HFFc6 (cell line): Measurements from ENCODE around the gene BZW2. TPM values are rescaled to one million over a fixed set of nuclear protein-coding genes. Genes with fewer than 3 reads are reported as not detected.

Experiments
- DNase-seq: peaks from one replicate; pipeline ENCODE4 v3.0.0-alpha.2; 2018
- H3K27ac Mint-ChIP-seq: 2 replicates; pipeline ENCODE4 v1.8.0; 2020; ENCODE audit warnings: mild to moderate bottlenecking, mixed read lengths
- H3K27me3 Mint-ChIP-seq: 2 replicates; pipeline ENCODE4 v1.8.0; 2021; ENCODE audit warnings: mild to moderate bottlenecking, moderate library complexity, mixed read lengths; ENCODE audit not compliant: insufficient read depth
- H3K36me3 Mint-ChIP-seq: 2 replicates; pipeline ENCODE4 v1.8.0; 2021; ENCODE audit warnings: low read depth, mixed read lengths
- H3K4me1 Mint-ChIP-seq: 2 replicates; pipeline ENCODE4 v1.8.0; 2020; ENCODE audit warnings: low read depth, mixed read lengths
- H3K4me3 Mint-ChIP-seq: 2 replicates; pipeline ENCODE4 v1.8.0; 2020; ENCODE audit warnings: mild to moderate bottlenecking, moderate library complexity, mixed read lengths
- H3K9me3 Mint-ChIP-seq: 2 replicates; pipeline ENCODE4 v1.8.0; 2020; ENCODE audit warnings: mild to moderate bottlenecking, mixed read lengths
- total RNA-seq, 6 experiments: library from RNA; stranded (reverse); fragmentation: NEBNext Ultra II Directional; extraction: Animal tissue kit (Norgen Biotek cat#: 25700); gene quantifications; 2 replicates in 1 of 6; 3 replicates in 5 of 6; pipeline ENCODE4 v1.2.3, GENCODE V29; 2021
- TF ChIP-seq, protein P1 (sequence below): fragments of 200-600 bp; sonication (generic); IDR thresholded peaks from 2 replicates; pipeline ENCODE4 v1.5.0; 2021; ENCODE audit warnings: antibody characterized with exemption, mild to moderate bottlenecking

Gene BZW2
- total RNA-seq, 6 experiments from 2014 or later: 75.8 to 104 (median 94.5) TPM

- Mint-ChIP-seq H3K4me3 (no peak overlapping the region), H3K36me3 (peaks cover 46% of the 10 kb centered on the region), H3K27me3 (no peaks in the 10 kb centered on the region), H3K27ac (peak overlapping the region; percentile 24; the same call in 1 of the 2 replicates), H3K9me3 (no peaks in the 10 kb centered on the region), H3K4me1 (no peaks in the 10 kb centered on the region)
- TF ChIP-seq, protein P1, sequence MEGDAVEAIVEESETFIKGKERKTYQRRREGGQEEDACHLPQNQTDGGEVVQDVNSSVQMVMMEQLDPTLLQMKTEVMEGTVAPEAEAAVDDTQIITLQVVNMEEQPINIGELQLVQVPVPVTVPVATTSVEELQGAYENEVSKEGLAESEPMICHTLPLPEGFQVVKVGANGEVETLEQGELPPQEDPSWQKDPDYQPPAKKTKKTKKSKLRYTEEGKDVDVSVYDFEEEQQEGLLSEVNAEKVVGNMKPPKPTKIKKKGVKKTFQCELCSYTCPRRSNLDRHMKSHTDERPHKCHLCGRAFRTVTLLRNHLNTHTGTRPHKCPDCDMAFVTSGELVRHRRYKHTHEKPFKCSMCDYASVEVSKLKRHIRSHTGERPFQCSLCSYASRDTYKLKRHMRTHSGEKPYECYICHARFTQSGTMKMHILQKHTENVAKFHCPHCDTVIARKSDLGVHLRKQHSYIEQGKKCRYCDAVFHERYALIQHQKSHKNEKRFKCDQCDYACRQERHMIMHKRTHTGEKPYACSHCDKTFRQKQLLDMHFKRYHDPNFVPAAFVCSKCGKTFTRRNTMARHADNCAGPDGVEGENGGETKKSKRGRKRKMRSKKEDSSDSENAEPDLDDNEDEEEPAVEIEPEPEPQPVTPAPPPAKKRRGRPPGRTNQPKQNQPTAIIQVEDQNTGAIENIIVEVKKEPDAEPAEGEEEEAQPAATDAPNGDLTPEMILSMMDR: no peak
- DNase-seq: no peak
These were observed 39.3 kb upstream of the BZW2 start for GRCh38 chr7:16606704-16607103.

- Mint-ChIP-seq H3K27me3 (no peaks in the 10 kb centered on the region), H3K27ac (no peak overlapping the region), H3K9me3 (no peaks in the 10 kb centered on the region), H3K4me1 (no peaks in the 10 kb centered on the region), H3K4me3 (no peak overlapping the region), H3K36me3 (peaks cover 31% of the 10 kb centered on the region)
- no peak for DNase-seq
- TF ChIP-seq, protein P1: no peak
These were observed 36.0 kb upstream of the BZW2 start for GRCh38 chr7:16609842-16610450.

- no peak overlapping the region for H3K27ac Mint-ChIP-seq
- TF ChIP-seq, protein P1: no peak
- no peak overlapping the region for H3K4me3 Mint-ChIP-seq
- no peaks in the 10 kb centered on the region for H3K4me1 Mint-ChIP-seq
- H3K27me3 Mint-ChIP-seq: no peaks in the 10 kb centered on the region
- DNase-seq: no peak
- H3K9me3 Mint-ChIP-seq: no peaks in the 10 kb centered on the region
- H3K36me3 Mint-ChIP-seq: peaks cover 31% of the 10 kb centered on the region
These were observed 34.3 kb upstream of the BZW2 start for GRCh38 chr7:16611711-16612110.

DNA sequence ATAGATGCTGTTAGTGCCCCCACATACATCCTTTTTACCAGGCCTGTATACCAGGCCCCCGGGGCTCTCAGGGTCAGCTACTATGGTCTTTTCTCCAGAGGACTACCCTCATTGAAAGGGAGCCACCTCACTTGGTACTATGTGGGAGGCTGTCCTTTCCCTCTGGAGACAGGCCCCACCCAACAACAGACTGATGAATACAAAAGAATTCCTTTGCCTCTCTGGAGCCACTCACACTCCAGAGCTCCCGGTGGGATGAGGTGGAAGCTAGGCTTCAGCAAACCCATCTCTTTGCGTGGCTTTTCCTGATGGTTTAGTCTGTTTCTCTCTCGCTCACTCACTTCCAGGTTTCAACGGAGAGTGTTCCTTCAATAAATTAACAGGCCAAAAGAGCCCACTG, 30.8 kb upstream of the BZW2 start:
- Mint-ChIP-seq H3K4me1 (peaks cover 7% of the 10 kb centered on the region), H3K27ac (no peak overlapping the region), H3K4me3 (no peak overlapping the region), H3K27me3 (no peaks in the 10 kb centered on the region), H3K9me3 (no peaks in the 10 kb centered on the region), H3K36me3 (peaks cover 26% of the 10 kb centered on the region)
- DNase-seq: no peak
- TF ChIP-seq, protein P1: no peak

- H3K36me3 Mint-ChIP-seq: peaks cover 25% of the 10 kb centered on the region
- H3K9me3 Mint-ChIP-seq: no peaks in the 10 kb centered on the region
These were observed 29.9 kb upstream of the BZW2 start for GRCh38 chr7:16616122-16616521.

More at GRCh38 chr7:16616122-16616521, 29.9 kb upstream of the BZW2 start:
- H3K27ac Mint-ChIP-seq: no peak overlapping the region
- peaks cover 12% of the 10 kb centered on the region for H3K4me1 Mint-ChIP-seq
- no peak overlapping the region for H3K4me3 Mint-ChIP-seq
- no peaks in the 10 kb centered on the region for H3K27me3 Mint-ChIP-seq
- TF ChIP-seq, protein P1: no peak
- DNase-seq: no peak
